SJCRH30 (cell line): Measurements from ENCODE around the gene CRYBG3. TPM values are rescaled to one million over a fixed set of nuclear protein-coding genes. Genes with fewer than 3 reads are reported as not detected.
A peak's percentile ranks its signal among the peaks of the same experiment; 100 is the strongest.

Source experiments
- DNase-seq, 2 experiments: peaks; one replicate each; pipeline ENCODE4 v3.0.0-alpha.2; 2015 to 2020
- H3K27ac ChIP-seq: fragments of 250-450 bp; sonication (Bioruptor Pico); 2 replicates; pipeline ENCODE4 v1.5.1; 2020; ENCODE audit warnings: mild to moderate bottlenecking, moderate library complexity
- H3K27me3 ChIP-seq: fragments of 250-450 bp; sonication (Bioruptor Pico); 2 replicates; pipeline ENCODE4 v1.5.1; 2020; ENCODE audit warnings: mild to moderate bottlenecking, moderate library complexity
- H3K36me3 ChIP-seq: fragments of 250-450 bp; sonication (Bioruptor Pico); 2 replicates; pipeline ENCODE4 v1.5.1; 2020; ENCODE audit warnings: mild to moderate bottlenecking, moderate library complexity
- H3K4me1 ChIP-seq: fragments of 250-450 bp; sonication (Bioruptor Pico); 2 replicates; pipeline ENCODE4 v1.5.1; 2020; ENCODE audit warnings: mild to moderate bottlenecking, moderate library complexity
- H3K4me3 ChIP-seq: fragments of 250-450 bp; sonication (Bioruptor Pico); 2 replicates; pipeline ENCODE4 v1.5.1; 2020; ENCODE audit warnings: mild to moderate bottlenecking, moderate library complexity
- H3K9me3 ChIP-seq: fragments of 250-450 bp; sonication (Bioruptor Pico); replicated peaks from 2 replicates; pipeline ENCODE4 v1.5.1; 2020; ENCODE audit warnings: mild to moderate bottlenecking, moderate library complexity
- total RNA-seq: library from RNA; depleted of rRNA; stranded (reverse); fragments of >200 nt; shearing (Covaris generic); gene quantifications from 2 replicates; pipeline ENCODE4 v1.2.3, GENCODE V29; 2014; rRNA removed

CRYBG3 gene
- total RNA-seq, 1 experiment from 2014 or later: 21.9 TPM

GRCh38 chr3:97975466-97975865, 153.7 kb downstream of the CRYBG3 start:
- Histone ChIP-seq H3K4me1 (peaks cover 3% of the 10 kb centered on the region; the same call in 1 of the 2 replicates), H3K27me3 (no peaks in the 10 kb centered on the region), H3K27ac (no peak overlapping the region), H3K4me3 (no peak overlapping the region), H3K9me3 (no peaks in the 10 kb centered on the region), H3K36me3 (no peaks in the 10 kb centered on the region)
- DNase-seq: no peak

- DNase-seq: peak; percentile 28
Measured at GRCh38 chr3:97979610-97980009, 157.8 kb downstream of the CRYBG3 start.

GRCh38 chr3:97981886-97982285, 160.1 kb downstream of the CRYBG3 start:
- Histone ChIP-seq H3K4me1 (no peaks in the 10 kb centered on the region; the same call in 1 of the 2 replicates), H3K36me3 (no peaks in the 10 kb centered on the region), H3K9me3 (no peaks in the 10 kb centered on the region), H3K4me3 (no peak overlapping the region), H3K27me3 (no peaks in the 10 kb centered on the region), H3K27ac (no peak overlapping the region)
- no peak for DNase-seq

More at GRCh38 chr3:97979610-97980009, 157.8 kb downstream of the CRYBG3 start:
- no peaks in the 10 kb centered on the region for H3K9me3 ChIP-seq
- no peaks in the 10 kb centered on the region for H3K27me3 ChIP-seq
- no peak overlapping the region for H3K4me3 ChIP-seq
- no peak overlapping the region for H3K27ac ChIP-seq
- no peaks in the 10 kb centered on the region for H3K36me3 ChIP-seq
- no peaks in the 10 kb centered on the region; the same call in 1 of the 2 replicates for H3K4me1 ChIP-seq

- H3K4me3 ChIP-seq: no peak overlapping the region
- no peaks in the 10 kb centered on the region for H3K27me3 ChIP-seq
- no peak overlapping the region for H3K27ac ChIP-seq
- H3K36me3 ChIP-seq: no peaks in the 10 kb centered on the region
- no peaks in the 10 kb centered on the region; the same call in 1 of the 2 replicates for H3K4me1 ChIP-seq
- DNase-seq: no peak
- H3K9me3 ChIP-seq: no peaks in the 10 kb centered on the region
Measured at GRCh38 chr3:97983933-97984491, 162.2 kb downstream of the CRYBG3 start.

GRCh38 chr3:97987306-97987705, 165.5 kb downstream of the CRYBG3 start:
- Histone ChIP-seq H3K4me1 (no peaks in the 10 kb centered on the region), H3K9me3 (no peaks in the 10 kb centered on the region), H3K27me3 (no peaks in the 10 kb centered on the region), H3K27ac (no peak overlapping the region), H3K4me3 (no peak overlapping the region), H3K36me3 (no peaks in the 10 kb centered on the region)
- no peak for DNase-seq

- Histone ChIP-seq H3K27ac (no peak overlapping the region), H3K4me3 (no peak overlapping the region), H3K4me1 (no peaks in the 10 kb centered on the region), H3K9me3 (no peaks in the 10 kb centered on the region), H3K36me3 (no peaks in the 10 kb centered on the region), H3K27me3 (no peaks in the 10 kb centered on the region)
- no peak for DNase-seq
Measured at GRCh38 chr3:97988784-97989568, 167.2 kb downstream of the CRYBG3 start.

- no peaks in the 10 kb centered on the region for H3K4me1 ChIP-seq
- no peak overlapping the region for H3K27ac ChIP-seq
- H3K27me3 ChIP-seq: no peaks in the 10 kb centered on the region
- no peaks in the 10 kb centered on the region for H3K9me3 ChIP-seq
- no peaks in the 10 kb centered on the region for H3K36me3 ChIP-seq
- no peak overlapping the region for H3K4me3 ChIP-seq
- DNase-seq: no peak
Measured at GRCh38 chr3:97990624-97991292, 168.9 kb downstream of the CRYBG3 start.

GRCh38 chr3:97991293-97991682, 169.5 kb downstream of the CRYBG3 start:
- H3K27me3 ChIP-seq: no peaks in the 10 kb centered on the region
- no peaks in the 10 kb centered on the region for H3K9me3 ChIP-seq
- H3K4me1 ChIP-seq: no peaks in the 10 kb centered on the region

GRCh38 chr3:97992547-97993173, 170.8 kb downstream of the CRYBG3 start:
- peaks cover 5% of the 10 kb centered on the region for H3K4me1 ChIP-seq
- DNase-seq: no peak
- no peaks in the 10 kb centered on the region for H3K27me3 ChIP-seq
- H3K4me3 ChIP-seq: no peak overlapping the region
- no peak overlapping the region for H3K27ac ChIP-seq
- H3K9me3 ChIP-seq: no peaks in the 10 kb centered on the region
- no peaks in the 10 kb centered on the region for H3K36me3 ChIP-seq

More at GRCh38 chr3:97991293-97991682, 169.5 kb downstream of the CRYBG3 start:
- no peak for DNase-seq
- Histone ChIP-seq H3K36me3 (no peaks in the 10 kb centered on the region), H3K4me3 (no peak overlapping the region), H3K27ac (no peak overlapping the region)

GRCh38 chr3:97993526-97993925, 171.7 kb downstream of the CRYBG3 start:
- DNase-seq: no peak
- Histone ChIP-seq H3K27me3 (no peaks in the 10 kb centered on the region), H3K9me3 (no peaks in the 10 kb centered on the region), H3K4me1 (peaks cover 5% of the 10 kb centered on the region), H3K36me3 (no peaks in the 10 kb centered on the region), H3K27ac (no peak overlapping the region), H3K4me3 (no peak overlapping the region)

- Histone ChIP-seq H3K9me3 (no peaks in the 10 kb centered on the region), H3K36me3 (no peaks in the 10 kb centered on the region), H3K4me3 (no peak overlapping the region), H3K27me3 (no peaks in the 10 kb centered on the region), H3K27ac (no peak overlapping the region), H3K4me1 (peaks cover 5% of the 10 kb centered on the region)
- no peak for DNase-seq
Measured at GRCh38 chr3:97994328-97994945, 172.6 kb downstream of the CRYBG3 start.

Other genes starting within 250 kb of the CRYBG3 start
- 6.5 and 11.0 TPM in 2 replicates for gene ARL6, start 57.3 kb upstream of the CRYBG3 start, total RNA-seq
- 50.3 and 54.6 TPM in 2 replicates for gene RIOX2, start 150.4 kb downstream of the CRYBG3 start, total RNA-seq
- gene GABRR3, start 213.3 kb downstream of the CRYBG3 start, total RNA-seq: 0.03 TPM in 1 of 2 replicates, not detected in the other